Activated naive CD4-positive, alpha-beta T cell treated with anti-CD3 and anti-CD28 coated beads, Interleukin-2, amount 10 ng/mL, durations not matched to agents 7 days and 5 days (primary cell): ENCODE measurements around the gene HNRNPUL1.

Experiments
- CTCF ChIA-PET: fragments of 350-600 bp; sonication (Branson Sonifier 250); formaldehyde crosslinking; loops from one replicate; lab custom pipeline; 2021; ENCODE audit warnings: antibody characterized with exemption; lab: Charles Lee
- DNase-seq: peaks from one replicate; pipeline ENCODE4 v3.0.0-alpha.2; 2020
- H3K27ac Mint-ChIP-seq: one replicate; pipeline ENCODE4 v1.8.0; 2021; ENCODE audit warnings: mild to moderate bottlenecking, moderate library complexity, mixed read lengths
- H3K27me3 Mint-ChIP-seq: one replicate; pipeline ENCODE4 v1.8.0; 2021; ENCODE audit warnings: mild to moderate bottlenecking, mixed read lengths
- H3K36me3 Mint-ChIP-seq: one replicate; pipeline ENCODE4 v1.8.0; 2021; ENCODE audit warnings: mixed read lengths
- H3K4me1 Mint-ChIP-seq: one replicate; pipeline ENCODE4 v1.8.0; 2021; ENCODE audit warnings: mixed read lengths
- H3K4me3 Mint-ChIP-seq: one replicate; pipeline ENCODE4 v1.8.0; 2021; ENCODE audit warnings: mild to moderate bottlenecking, moderate library complexity, mixed read lengths
- H3K9me3 Mint-ChIP-seq: one replicate; pipeline ENCODE4 v1.8.0; 2021; ENCODE audit warnings: mixed read lengths

HNRNPUL1 gene

DNA sequence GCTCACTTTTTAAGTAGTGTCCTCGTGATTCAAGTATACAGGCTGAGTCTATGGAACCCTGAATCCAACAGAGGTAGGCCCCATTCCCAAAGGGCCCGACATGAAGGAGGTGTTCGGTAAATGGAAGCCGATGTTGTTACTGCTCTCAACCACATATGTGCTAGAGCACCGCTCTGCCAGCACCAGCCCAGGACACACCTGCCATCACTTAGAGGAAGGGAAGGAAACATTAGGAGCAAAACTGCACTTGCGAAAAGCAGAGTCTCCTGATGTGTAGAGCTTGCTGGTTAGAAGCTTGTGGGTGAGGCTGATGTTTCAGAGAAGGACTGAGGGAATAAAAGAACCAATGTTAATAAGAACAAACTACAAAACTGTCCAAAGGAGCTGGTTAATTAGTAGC, 36.4 kb downstream of the HNRNPUL1 start:
- CTCF ChIA-PET: interaction anchor here (1.1 to 3.7 kb wide), 3 partner anchors 15 to 96 kb away, joined by 5 to 13 read pairs (median 5); partner anchors contain the start of gene HNRNPUL1
- Mint-ChIP-seq H3K36me3 (peaks cover 89% of the 10 kb centered on the region), H3K4me3 (no peak overlapping the region)

DNA sequence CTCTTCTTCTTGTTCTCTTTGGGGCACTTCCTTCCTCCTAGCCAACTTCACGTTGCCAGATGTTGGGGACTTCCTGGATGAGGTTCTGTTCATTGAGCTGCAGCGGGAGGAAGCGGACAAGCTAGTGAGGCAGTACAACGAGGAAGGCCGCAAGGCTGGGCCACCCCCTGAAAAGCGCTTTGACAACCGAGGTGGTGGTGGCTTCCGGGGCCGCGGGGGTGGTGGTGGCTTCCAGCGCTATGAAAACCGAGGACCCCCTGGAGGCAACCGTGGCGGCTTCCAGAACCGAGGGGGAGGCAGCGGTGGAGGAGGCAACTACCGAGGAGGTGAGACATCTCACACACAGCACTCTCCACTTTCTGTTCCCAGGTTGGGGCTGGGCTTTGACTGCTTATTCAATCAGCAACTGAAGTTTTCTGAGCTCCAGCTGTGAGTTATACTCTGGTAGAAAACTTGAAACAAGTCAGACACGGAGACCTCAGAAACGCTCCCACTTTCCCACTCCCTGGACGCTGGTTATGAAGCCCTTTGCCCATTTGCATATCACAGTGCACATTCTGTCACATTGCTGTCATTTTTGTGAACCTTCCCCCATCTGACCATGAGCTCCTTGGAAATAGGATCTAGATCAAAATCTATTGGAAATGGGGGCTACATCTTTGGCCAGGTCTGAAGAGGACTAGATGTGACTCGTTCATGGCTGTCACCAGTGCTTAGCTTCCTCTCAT, 38.6 kb downstream of the HNRNPUL1 start:
- CTCF ChIA-PET: interaction anchor here (0.9 to 3.7 kb wide), 3 partner anchors 22 to 52 kb away, joined by 4 to 13 read pairs (median 4); partner anchors contain the start of gene HNRNPUL1
- Mint-ChIP-seq H3K4me1 (peaks cover 98% of the 10 kb centered on the region), H3K36me3 (peaks cover 90% of the 10 kb centered on the region), H3K9me3 (no peaks in the 10 kb centered on the region), H3K4me3 (peak overlapping the region; percentile 74), H3K27ac (peak overlapping the region; percentile 95), H3K27me3 (no peaks in the 10 kb centered on the region)
- DNase-seq: peak; percentile 73

More for the DNA sequence above, 36.4 kb downstream of the HNRNPUL1 start:
- no peak for DNase-seq
- Mint-ChIP-seq H3K4me1 (peaks cover 96% of the 10 kb centered on the region), H3K9me3 (no peaks in the 10 kb centered on the region), H3K27ac (peak overlapping the region; percentile 95), H3K27me3 (no peaks in the 10 kb centered on the region)

DNA sequence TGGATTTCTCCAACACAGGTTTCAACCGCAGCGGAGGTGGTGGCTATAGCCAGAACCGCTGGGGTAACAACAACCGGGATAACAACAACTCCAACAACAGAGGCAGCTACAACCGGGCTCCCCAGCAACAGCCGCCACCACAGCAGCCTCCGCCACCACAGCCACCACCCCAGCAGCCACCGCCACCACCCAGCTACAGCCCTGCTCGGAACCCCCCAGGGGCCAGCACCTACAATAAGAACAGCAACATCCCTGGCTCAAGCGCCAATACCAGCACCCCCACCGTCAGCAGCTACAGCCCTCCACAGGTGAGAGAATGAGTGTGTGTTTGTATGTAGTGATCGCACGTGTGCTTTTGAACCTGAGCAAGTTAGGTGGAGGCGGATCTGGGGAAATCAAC, 39.8 kb downstream of the HNRNPUL1 start:
- H3K27me3 Mint-ChIP-seq: no peaks in the 10 kb centered on the region
- CTCF ChIA-PET: interaction anchor here (0.6 to 3.7 kb wide), 2 partner anchors 41 to 99 kb away, joined by 3 to 13 read pairs; partner anchors contain the start of gene HNRNPUL1
- no peaks in the 10 kb centered on the region for H3K9me3 Mint-ChIP-seq
- peak; percentile 39 for DNase-seq
- H3K36me3 Mint-ChIP-seq: peaks cover 83% of the 10 kb centered on the region
- H3K4me3 Mint-ChIP-seq: peak overlapping the region; percentile 74
- peak overlapping the region; percentile 95 for H3K27ac Mint-ChIP-seq
- peaks cover 100% of the 10 kb centered on the region for H3K4me1 Mint-ChIP-seq

DNA sequence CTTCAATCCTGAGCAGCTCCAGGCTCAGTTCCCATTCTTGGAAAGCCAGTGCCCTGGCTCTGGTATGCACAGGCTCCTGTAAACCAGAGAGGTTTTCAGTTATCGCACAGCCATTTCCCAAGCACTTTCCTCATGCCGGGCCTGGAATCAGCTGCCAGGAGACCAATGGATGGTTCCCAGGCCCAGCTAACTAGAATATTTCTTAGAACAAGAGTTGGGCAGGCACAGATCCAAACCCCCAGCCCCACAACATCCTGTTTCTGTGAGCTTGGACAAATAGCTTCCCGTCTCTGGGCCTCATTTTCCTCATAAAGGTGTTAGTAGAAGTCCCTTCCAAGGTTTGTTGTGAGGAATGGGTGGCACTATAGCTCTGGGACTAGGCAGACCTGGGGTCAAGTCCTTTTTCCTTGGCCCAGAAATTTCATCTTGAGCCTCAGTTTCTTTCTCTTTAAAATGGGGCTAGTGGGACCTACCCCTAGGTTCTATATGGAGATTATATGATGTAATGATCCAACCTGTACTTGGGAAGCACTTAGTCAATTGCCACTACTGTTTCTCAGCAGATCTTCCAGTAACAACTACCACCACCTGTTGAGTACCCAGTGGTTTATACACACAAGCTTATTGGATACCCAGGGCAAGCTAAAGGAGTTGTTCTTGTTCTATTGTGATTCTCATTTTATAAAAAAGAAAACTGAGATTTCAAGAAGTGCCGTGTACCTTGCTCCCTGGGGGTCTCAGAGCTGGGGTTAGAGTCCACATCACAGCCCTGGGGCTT, 40.7 kb downstream of the HNRNPUL1 start:
- Mint-ChIP-seq H3K4me3 (peak overlapping the region; percentile 74), H3K27me3 (peaks cover 3% of the 10 kb centered on the region), H3K4me1 (peaks cover 94% of the 10 kb centered on the region), H3K9me3 (no peaks in the 10 kb centered on the region), H3K36me3 (peaks cover 75% of the 10 kb centered on the region), H3K27ac (peak overlapping the region; percentile 95)
- DNase-seq: peak; percentile 15
- CTCF ChIA-PET: interaction anchor here (0.7 to 1.3 kb wide), 4 partner anchors 9 to 101 kb away, joined by 3 to 4 read pairs (median 3); no protein-coding TSS in a partner anchor

DNA sequence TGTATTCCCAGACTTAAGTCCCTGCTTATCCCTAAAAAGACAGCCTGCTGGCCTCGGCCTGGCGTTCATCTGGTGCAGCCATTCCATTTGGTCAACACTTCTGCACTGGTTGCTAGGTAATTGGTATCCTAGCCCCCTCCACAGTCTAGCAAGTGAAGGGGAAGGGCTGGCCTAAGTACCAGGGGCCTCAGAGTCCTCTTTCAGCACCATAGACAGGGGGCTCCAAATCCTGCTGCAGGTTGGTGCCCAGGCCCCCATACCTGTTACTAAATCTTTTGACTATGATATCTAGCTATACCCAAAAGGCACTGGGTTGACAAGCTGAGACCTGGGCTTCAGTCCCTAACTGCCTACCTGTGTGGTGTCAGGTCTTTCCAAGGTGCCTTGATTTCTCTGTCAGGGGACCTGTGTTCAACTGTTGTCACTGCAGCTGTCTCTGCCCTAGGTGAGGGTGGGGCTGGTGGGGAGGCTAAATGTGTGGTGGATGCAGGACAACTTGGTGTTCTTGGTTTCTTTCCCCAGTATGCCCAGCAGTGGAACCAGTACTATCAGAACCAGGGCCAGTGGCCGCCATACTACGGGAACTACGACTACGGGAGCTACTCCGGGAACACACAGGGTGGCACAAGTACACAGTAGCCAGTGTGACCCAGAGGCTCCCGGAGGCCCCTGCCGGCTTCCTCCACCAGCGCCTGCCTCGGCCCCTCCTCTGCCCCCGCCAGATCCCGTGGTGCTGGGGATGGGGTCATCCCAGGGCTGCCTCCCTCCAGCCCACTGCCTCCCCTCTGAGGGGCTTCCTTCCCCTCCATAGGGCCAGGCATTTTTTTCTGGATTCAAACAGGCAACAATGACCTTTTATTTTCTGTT, 42.0 kb downstream of the HNRNPUL1 start:
- DNase-seq: peak; percentile 37
- peaks cover 91% of the 10 kb centered on the region for H3K4me1 Mint-ChIP-seq
- H3K27me3 Mint-ChIP-seq: peaks cover 6% of the 10 kb centered on the region
- CTCF ChIA-PET: interaction anchor here (0.8 to 3.9 kb wide), 3 partner anchors 42 to 102 kb away, joined by 3 to 39 read pairs (median 30); partner anchors contain the start of gene HNRNPUL1
- H3K4me3 Mint-ChIP-seq: peak overlapping the region; percentile 91
- peaks cover 73% of the 10 kb centered on the region for H3K36me3 Mint-ChIP-seq
- H3K27ac Mint-ChIP-seq: peak overlapping the region; percentile 95
- H3K9me3 Mint-ChIP-seq: no peaks in the 10 kb centered on the region

DNA sequence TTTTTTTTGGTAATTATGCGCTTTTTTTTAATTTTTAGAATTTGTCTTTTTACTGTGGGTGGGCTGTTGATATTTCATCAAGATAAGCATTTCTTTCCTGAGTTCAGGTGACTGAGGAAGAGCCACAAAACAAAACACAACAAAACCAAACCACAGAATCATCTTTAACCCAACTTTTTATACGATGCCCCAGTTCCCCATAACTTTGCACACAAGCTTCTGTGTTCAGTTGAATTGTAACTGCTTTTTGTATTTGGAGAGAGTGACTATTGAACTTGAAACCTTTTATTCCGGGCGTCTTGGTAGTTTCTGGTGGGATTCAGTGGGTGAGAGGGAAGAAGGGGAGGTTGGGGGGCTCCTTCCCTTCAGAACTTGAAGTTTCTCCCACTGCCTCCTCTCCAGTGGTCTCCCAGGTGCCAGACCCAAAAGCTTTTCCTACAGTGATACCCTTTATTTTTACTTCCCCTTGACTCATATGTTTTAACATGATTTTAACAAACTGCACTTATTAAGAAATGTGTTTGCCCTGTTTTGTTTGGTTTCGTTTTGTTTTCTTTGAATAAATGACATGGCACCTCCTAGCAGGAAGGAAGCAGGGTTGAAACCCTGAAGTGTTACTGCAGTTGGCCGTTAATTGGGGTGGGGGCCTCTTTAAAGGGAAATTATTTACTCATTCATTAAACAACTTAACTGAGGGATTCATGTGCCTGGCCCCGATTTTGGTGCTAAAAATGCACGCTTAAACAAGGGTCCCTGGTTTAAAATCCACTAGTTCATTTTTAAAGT, 43.1 kb downstream of the HNRNPUL1 start:
- CTCF ChIA-PET: interaction anchor here (0.9 to 3.9 kb wide), 8 partner anchors 9 to 180 kb away, joined by 3 to 39 read pairs (median 13); partner anchors contain the start of gene HNRNPUL1
- H3K4me1 Mint-ChIP-seq: peaks cover 90% of the 10 kb centered on the region
- H3K27me3 Mint-ChIP-seq: peaks cover 6% of the 10 kb centered on the region
- peaks cover 71% of the 10 kb centered on the region for H3K36me3 Mint-ChIP-seq
- peak overlapping the region; percentile 95 for H3K27ac Mint-ChIP-seq
- H3K4me3 Mint-ChIP-seq: peak overlapping the region; percentile 91
- DNase-seq: peak; percentile 48
- H3K9me3 Mint-ChIP-seq: no peaks in the 10 kb centered on the region

GRCh38 chr19:41307954-41308449, 43.8 kb downstream of the HNRNPUL1 start:
- Mint-ChIP-seq H3K27ac (peak overlapping the region; percentile 95), H3K9me3 (no peaks in the 10 kb centered on the region), H3K4me3 (peak overlapping the region; percentile 91), H3K36me3 (peaks cover 65% of the 10 kb centered on the region), H3K27me3 (peaks cover 6% of the 10 kb centered on the region), H3K4me1 (peaks cover 85% of the 10 kb centered on the region)
- DNase-seq: no peak
- CTCF ChIA-PET: interaction anchor here (0.9 to 3.9 kb wide), 13 partner anchors 10 to 240 kb away, joined by 3 to 39 read pairs (median 6); partner anchors contain the start of gene HNRNPUL1

DNA sequence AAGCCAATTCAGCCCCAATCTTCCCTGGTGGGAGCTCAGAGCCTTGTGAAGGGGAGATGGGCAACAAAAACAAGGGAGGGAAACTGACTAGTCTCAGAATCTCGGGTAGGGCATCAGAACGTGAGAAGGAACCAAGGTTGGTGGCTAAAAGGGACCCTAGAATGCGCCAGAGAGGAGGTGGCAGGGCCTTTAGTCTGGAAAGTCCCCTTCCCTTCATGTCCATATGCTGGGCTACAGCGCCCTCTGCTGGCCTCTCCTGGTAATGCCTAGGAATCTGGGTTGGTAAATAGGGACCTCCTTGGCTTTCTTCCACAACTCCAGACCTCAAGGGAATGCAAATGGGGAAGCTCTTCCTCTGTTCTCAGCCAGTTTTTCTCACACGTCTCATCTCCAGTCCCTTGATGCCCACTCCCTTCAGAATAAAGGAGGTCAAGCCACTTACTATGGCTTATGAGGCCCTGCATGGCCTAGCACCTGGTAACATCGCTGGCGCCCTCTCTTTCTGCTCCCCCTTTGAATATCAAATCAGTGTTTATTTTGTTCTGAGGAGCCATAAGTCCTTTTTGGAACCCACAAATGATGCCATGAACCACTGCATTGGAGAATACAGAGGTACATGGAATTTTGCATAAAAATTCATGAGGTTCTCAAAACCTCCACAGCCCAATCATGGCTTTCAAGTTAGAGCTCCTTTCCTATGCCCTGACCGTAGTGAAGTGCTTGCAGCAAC, 44.4 kb downstream of the HNRNPUL1 start:
- CTCF ChIA-PET: interaction anchor here (0.7 to 3.9 kb wide), 18 partner anchors 10 to 239 kb away, joined by 3 to 39 read pairs (median 4); partner anchors contain the start of gene HNRNPUL1
- H3K27ac Mint-ChIP-seq: peak overlapping the region; percentile 95

DNA sequence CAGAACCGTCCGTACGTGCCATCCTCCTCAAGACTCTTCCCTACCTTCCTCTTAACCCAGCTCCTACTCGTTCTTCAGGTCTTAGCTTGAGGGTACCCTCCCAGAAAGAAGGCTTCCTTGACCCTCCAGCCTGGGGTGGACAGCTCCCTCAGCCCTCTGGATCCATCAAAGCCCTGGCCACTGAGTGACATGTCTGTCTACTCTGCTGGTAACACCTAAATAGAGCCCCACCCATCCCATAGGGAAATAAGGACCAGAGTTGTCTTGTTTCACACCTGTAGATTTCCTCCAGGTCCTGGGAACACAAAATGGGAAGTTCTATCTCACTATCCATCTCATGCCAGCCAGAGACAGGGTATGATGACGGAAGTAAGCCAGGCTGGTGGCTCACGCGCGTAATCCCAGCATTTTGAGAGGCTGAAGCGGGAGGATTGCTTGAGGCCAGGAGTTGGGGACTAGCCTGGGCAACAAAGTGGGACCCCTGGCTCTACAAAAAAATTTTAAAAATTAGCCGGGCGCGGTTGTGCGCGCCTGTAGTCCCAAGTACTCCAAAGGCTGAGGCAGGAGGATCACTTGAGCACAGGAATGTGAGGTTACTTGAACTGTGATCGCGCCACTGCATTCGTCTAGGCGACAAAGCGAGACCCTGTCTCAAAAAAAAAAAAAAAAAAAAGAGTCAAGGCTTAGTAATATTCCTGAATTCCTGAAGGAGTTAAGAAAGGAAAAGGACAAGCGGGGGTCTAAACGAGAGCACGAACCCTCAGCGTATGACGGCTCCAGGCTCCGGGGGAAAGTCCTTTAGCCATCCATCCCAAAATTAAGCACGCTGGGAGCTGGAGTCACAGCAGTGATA, 45.2 kb downstream of the HNRNPUL1 start:
- CTCF ChIA-PET: interaction anchor here (0.6 to 3.9 kb wide), 17 partner anchors 11 to 238 kb away, joined by 3 to 39 read pairs (median 4); partner anchors contain the start of gene HNRNPUL1
- Mint-ChIP-seq H3K36me3 (peaks cover 59% of the 10 kb centered on the region), H3K27me3 (peaks cover 6% of the 10 kb centered on the region), H3K27ac (peak overlapping the region; percentile 95), H3K4me3 (peak overlapping the region; percentile 91), H3K9me3 (no peaks in the 10 kb centered on the region), H3K4me1 (peaks cover 82% of the 10 kb centered on the region)
- no peak for DNase-seq

More for the DNA sequence above, 44.4 kb downstream of the HNRNPUL1 start:
- Mint-ChIP-seq H3K27me3 (peaks cover 6% of the 10 kb centered on the region), H3K9me3 (no peaks in the 10 kb centered on the region), H3K4me1 (peaks cover 85% of the 10 kb centered on the region), H3K4me3 (peak overlapping the region; percentile 91), H3K36me3 (peaks cover 65% of the 10 kb centered on the region)
- peak; percentile 95 for DNase-seq

GRCh38 chr19:41310033-41310831, 46.1 kb downstream of the HNRNPUL1 start, which contains the start of gene CCDC97:
CCDC97 (plus strand) TSS chr19:41310172; CDS start chr19:41310311, 139 bp downstream.
- DNase-seq: peak; percentile 92
- CTCF ChIA-PET: interaction anchor here (0.6 to 3.9 kb wide), 4 partner anchors 12 to 260 kb away, joined by 3 to 39 read pairs (median 12); partner anchors contain the start of gene HNRNPUL1
- Mint-ChIP-seq H3K27me3 (peaks cover 6% of the 10 kb centered on the region), H3K27ac (peak within 1 kb of the TSS; percentile 95), H3K36me3 (peaks cover 50% of the 10 kb centered on the region), H3K4me3 (peak within 1 kb of the TSS; percentile 91), H3K9me3 (no peaks in the 10 kb centered on the region), H3K4me1 (peaks cover 73% of the 10 kb centered on the region)
